SK-N-SH (cell line): Measurements from ENCODE around the gene PTK7.

Experiments used
- CTCF ChIP-seq: fragments of 200-600 bp; sonication (generic); IDR thresholded peaks from 2 replicates; pipeline ENCODE4 v1.6.1; 2017; ENCODE audit warnings: antibody characterized with exemption, mild to moderate bottlenecking, moderate library complexity
- EP300 ChIP-seq, 2 experiments: IDR thresholded peaks; 2 replicates each; pipeline versions ENCODE4 v1.4.0 to v1.6.1; 2012; ENCODE audit warnings: borderline replicate concordance in 1 of 2, low read depth in 1 of 2, low read length in 1 of 2
- EZH2phosphoT487 ChIP-seq: fragments of 200-600 bp; sonication (generic); IDR thresholded peaks from 2 replicates; pipeline ENCODE4 v1.6.1; 2017; ENCODE audit warnings: low read depth, mixed run types, mild to moderate bottlenecking, antibody characterized with exemption, moderate library complexity, borderline replicate concordance
- FOSL2 ChIP-seq: IDR thresholded peaks from 2 replicates; pipeline ENCODE4 v1.4.0; 2012; ENCODE audit warnings: low read depth, mild to moderate bottlenecking, moderate library complexity, borderline replicate concordance
- GABPA ChIP-seq: IDR thresholded peaks from 2 replicates; pipeline ENCODE4 v1.4.0; 2012; ENCODE audit warnings: low read depth, mild to moderate bottlenecking
- IRF3 ChIP-seq: fragments of 150-350 bp; IDR thresholded peaks from 2 replicates; pipeline ENCODE4 v1.6.1; 2016; ENCODE audit warnings: mild to moderate bottlenecking, low read depth, low read length
- JUND ChIP-seq: IDR thresholded peaks from 2 replicates; pipeline ENCODE4 v1.4.0; 2012
- PBX3 ChIP-seq: IDR thresholded peaks from 2 replicates; pipeline ENCODE4; 2012
- RAD21 ChIP-seq: IDR thresholded peaks from 2 replicates; pipeline ENCODE4 v1.6.1; 2012; ENCODE audit warnings: mild to moderate bottlenecking, low read length
- RXRA ChIP-seq: IDR thresholded peaks from 2 replicates; pipeline ENCODE4 v1.4.0; 2012; ENCODE audit warnings: low read depth, mild to moderate bottlenecking, borderline replicate concordance
- SIN3A ChIP-seq: IDR thresholded peaks from 2 replicates; pipeline ENCODE4 v1.6.1; 2012; ENCODE audit warnings: low read depth, mild to moderate bottlenecking, low read length, moderate library complexity, borderline replicate concordance
- SMC3 ChIP-seq: IDR thresholded peaks from 2 replicates; pipeline ENCODE4 v1.6.1; 2012; ENCODE audit warnings: low read depth, low read length, improper control_type of control experiment
- USF2 ChIP-seq: fragments of 150-350 bp; IDR thresholded peaks from 2 replicates; pipeline ENCODE4 v1.6.1; 2017; ENCODE audit warnings: antibody characterized with exemption, low read length, low read depth, borderline replicate concordance
- YY1 ChIP-seq: IDR thresholded peaks from 2 replicates; pipeline ENCODE4 v1.4.0; 2012; ENCODE audit warnings: low read depth, mild to moderate bottlenecking

- TF ChIP-seq CTCF (no peak), EZH2phosphoT487 (no peak), RAD21 (no peak), EP300 (IDR thresholded peaks at IDR 0.05; ENCODE audit: borderline replicate concordance in 1 of 2, low read depth in 1 of 2, low read length in 1 of 2) (no peak), GABPA (no peak), SMC3 (no peak), RXRA (no peak), IRF3 (no peak), SIN3A (no peak), PBX3 (no peak), YY1 (no peak), FOSL2 (no peak), USF2 (no peak), JUND (no peak)
Measured at GRCh38 chr6:43124481-43124880, 48.4 kb downstream of the PTK7 start.
